ENCODE data around the gene KIF12.

Gene KIF12

DNA sequence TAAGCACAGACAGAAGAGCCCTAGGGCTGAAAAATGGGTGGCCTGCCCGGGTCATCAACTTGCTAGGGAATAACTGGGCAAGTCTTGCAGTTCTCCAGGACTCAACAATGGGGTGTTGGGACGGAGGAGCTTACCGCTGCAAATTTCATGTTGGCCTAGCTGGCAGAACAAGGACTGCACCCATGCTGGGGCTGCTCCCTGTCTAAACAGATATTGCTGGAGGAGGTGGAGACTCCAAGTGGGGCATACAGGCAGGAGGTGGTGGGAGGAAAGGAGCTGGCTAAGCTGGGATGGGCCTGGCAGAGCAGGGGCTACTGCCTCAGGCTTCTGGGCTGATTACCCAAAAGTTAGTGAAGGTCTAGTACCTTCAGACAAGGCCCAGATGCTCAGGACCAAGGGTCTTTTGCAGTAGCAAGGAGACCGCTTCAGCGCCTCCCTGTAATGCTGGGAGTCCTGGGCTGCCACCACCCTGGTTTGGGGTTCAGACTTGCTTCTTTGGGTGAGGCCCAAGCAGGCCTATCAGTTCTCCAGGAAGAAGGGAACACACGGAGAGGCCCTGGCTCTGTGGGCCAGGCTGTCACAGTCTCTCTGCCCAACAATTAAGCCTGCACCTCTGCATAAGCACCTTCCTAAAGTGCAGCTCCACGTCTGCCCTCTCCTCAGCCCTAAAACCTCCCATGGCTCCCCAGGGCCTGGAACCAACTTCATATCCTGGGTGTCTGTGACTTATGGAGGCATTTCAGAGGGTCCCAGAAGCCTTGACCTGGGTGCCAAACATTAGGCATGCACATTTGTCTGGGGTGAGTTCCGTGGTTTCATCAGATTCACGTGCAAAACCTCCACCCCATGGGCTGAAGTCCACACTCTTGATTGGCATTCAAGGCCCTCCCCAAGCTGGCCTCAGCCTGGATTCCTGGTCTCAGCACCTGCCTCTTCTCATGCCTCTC, 24.2 kb upstream of the KIF12 start:
- DNase-seq = no peak

DNA sequence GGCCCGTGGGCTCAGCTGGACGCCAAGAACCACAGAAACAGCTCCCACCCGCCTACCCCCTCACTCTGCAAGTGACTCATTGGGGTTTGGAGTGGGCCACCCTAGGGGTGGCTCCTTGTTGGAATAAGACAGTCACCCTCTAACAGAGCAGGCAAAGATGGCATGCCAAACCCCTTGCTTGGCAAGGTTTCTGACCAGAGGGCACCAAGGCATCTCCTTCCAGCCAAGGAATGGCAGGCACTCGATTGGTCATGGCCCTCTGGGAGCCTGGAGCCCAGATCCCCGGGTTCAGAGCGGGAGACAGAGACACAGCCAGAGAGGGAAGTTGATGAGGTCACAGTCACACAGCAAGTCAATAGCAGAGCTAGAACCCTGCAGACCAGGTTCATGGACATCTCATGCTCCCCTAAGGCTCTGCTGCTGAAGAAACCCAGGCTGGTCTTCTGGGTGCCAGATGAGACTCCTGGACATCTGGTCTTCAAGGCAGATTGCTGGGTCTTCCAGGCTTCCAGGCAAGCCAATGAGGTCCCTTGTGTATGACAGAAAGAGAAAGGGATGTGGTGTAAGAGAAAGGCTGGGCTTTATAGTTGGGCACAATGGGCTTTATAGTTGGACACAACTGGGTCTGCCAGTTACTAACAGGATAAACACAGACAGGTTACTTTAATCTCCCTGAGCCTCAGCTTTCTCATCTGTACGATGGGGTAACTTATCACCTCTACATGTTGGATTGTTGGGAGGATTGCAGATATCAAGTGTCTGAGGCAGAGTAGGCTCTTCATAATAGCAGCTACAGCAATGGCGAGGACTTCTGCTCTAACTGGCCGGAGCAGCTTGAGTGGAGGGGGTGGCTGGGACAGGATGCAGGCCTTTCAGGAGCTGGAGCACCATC, 23.3 kb upstream of the KIF12 start:
- no peak for DNase-seq

DNA sequence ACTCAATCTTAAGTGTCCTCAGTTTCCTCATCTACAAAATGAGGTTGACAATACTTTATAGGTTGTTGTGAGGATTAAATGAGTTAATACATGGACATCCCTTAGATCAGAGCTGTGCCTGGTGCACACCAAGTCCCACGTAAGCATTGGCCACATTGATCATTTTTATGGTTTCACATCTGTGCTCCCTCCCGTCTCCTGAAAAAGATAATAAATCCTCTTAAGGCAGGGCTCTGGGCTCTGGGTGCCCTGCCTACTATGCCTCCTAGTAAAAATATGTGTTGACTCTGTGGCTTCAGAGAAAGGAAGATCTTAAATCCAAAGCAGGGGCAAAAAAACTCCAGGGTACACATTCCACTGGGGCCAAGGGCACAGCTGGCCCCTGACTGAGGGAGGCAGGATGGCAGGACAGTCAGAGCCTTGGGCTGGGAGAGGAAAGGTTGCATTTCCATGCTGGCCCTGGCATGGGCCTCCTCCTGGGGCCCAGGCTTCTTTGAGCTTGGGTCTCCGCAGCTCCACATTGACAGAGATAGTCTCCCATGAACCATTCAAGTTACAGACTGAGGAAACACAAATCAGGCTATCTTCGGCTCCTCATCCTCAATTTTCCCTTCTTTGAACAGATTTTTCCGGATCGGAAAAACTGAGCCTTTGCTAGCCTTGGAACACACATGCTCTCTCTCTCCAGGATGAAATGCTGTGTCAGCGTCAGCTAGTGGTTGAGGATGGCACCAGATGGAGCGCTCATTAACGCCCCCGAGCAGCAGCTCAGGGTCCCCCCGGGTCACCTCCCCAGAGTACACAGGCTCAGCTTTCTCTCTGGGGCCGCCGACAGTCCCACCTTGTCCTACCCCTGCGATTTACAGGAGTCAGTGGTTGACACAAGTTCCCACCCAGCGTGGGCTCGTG, 22.4 kb upstream of the KIF12 start:
- DNase-seq = no peak

DNA sequence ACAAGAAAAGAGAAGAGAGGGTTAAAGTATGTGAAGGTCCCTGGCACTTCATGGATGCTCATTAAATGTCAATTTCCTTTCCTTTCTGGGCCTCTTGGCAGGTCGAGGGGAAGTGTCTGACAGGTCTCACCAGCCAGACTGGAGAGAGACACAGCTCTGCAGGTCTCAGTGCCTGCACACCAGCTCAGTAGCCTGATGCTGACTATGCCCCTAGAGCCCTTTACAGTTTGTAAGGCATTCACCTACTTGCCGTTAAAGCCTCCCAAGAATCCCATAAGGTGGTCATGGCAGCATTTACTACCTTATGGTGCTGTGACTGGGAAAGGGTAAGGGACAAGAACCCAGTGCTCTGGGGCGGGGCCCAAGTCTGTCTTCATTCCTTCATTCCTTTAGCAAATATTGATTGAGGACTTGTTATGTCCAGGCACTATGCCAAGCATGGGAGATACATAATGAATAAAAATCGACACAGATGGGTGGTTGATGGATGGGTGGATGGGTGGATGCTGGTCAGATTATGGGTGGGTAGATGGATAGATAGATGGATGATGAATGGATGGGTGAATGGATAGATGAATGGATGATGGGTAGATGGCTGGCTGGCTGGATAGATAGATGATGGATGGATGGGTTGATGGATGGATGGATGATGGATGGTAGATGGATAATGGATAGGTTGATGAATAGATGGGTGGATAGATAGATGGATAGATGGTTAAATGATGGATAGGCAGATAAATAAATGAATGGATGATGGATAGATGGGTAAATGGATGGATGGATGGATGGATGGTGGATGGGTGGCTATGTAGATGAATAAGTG, 21.3 kb upstream of the KIF12 start:
- DNase-seq = no peak

DNA sequence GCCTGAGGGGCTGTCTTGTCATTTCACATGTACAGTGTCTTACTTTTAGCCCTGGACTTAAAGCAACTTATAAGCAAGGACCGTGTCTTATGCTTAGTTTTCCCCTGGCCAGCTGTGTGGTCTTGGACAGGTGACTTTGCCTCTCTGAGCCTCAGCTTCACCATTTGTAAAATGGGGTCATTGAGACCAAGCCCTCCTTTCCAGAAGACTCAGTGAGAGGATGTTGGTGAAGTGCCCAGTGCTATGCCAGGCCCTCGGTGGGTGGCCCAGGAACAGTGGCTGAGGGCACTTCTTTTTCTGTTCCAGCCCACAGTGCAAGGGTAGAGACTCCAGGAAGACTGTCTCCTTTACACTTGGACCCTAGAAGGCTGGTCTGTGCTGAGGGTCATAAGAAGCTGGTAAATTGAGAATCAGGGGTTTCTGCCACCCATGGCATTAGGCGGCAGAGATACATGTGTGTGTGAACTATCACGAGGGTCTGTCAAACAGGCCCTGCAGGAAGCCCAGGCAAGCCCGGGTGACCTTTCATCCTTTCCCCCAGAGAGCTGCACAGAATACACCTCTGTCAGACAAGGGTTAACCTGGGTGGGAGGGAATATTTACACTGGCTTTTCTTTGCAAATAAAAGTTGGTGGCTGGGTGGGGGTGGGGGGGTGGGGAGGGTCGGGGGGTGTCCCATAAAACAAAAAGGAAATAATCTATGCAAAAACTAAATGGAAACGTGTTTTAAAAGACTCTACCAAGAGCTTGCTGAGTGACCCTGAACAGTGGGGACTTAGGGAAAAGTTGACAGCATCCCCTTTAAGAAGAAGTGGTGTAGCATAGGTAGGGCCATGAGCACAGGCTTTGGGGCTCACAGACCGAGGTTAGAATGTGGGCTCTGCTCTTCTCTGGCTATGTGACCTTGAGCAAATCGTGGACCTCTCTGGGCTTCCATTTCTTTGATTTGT, 20.4 kb upstream of the KIF12 start:
- DNase-seq = no peak

DNA sequence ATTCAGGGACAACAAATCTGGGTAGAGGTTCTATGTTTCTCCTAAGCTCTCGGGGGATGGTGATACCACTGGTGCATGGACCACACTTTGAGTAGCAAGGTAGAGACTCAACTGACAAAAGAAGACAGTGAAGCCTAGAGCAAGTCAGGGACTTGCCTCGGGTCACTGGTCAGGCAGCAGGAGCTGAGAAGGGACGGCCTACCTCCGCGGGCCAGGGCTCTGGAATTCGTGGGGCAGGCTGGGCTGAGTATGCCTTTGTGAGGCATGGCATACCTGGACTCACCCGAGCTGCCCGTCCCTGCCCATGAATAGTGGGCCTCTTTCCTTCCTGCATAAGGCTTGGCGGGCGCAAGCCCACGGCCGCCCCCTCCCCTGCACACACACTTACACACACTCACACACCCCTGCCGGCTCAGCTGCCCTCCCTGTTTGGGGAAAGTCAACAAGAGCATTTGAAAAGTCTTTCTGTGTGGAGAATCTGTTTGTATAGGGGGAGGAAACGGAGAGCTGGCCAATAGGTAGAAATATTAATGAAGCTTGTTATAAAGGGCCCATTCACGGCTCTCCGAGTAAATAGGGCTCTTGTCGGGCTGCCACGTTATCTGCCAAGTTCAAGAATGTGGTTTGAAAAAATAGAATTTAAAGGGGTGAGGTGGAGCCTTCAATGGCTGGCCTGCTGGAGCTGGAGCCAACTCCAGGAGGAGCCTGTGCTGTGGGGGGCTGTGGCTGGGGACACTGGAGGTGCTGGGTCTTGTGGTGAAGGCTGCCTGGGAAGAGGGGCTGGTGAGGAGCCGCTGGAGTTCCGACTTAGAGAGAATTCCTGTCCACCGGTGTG, 19.1 kb upstream of the KIF12 start:
- DNase-seq = no peak

DNA sequence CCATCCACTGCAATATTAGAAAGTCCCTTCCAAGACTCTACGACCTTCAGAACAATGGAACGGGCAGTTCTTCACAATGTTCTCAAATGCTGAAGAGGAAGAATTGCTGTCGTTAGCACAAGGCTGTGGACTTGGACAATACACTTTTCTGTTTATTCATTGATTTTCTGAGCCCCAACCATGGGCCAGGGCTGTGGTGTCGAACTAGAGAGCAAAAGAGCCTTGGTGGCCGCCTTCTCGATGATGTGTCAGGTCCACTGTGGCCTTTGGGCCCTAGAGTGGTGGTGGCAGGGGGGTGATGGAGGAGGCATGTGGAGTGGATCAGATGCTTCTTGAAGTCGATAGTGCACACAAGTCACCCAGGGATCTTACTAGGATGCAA, 18.5 kb upstream of the KIF12 start:
- no peak for DNase-seq

DNA sequence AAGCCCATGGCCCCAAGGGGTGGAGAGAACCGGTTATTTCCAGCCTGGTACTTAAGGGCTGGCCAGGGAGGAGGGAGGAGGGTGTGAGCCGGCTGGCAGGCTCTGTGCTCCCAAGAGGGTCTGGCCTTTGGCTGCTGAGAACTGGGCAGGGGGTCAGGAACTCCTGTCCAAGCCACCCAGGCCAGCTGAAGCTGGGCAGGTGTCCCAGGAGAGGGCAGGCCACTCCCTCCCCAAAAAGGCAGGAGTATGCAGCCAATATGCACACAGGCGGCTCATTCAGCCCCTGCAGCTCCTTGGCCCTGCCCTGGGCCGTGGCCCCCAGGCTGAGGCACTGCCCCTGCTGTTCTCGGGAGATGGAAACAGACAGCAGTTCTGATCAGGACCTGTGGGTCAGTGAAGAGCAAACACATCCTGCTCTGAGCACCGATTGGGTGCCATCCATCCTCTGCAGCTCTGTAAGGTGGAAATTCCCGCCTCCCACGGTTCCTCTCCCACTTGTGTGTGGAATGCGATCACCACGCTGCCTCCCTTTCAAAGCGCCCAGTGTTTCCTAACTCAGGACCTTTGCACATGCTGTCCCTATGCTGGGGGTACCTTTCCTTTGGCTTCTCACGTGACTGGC, 17.1 kb upstream of the KIF12 start:
- DNase-seq = no peak

DNA sequence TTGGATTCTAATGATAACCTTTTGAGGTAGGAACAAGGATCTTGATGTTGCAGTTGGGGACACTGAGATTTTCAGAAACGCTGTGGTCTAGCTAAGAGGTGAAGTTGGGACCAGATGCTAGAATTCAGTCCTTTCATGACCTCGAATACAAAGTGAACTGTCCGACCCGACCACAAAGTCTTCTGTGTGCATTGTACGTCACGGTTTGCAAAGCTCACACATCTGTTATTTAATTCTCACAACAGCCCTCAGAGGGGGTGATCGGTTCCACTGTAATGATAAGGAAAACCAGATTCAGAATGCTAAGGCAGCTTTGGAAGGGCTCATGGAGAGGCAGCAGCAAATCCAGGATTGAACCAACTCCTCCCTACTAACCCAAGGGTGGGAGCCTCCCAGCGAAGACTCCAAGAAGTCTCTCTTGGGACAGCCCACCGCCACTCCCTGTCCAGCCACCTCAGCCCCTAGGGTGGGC, 16.6 kb upstream of the KIF12 start:
- no peak for DNase-seq

DNA sequence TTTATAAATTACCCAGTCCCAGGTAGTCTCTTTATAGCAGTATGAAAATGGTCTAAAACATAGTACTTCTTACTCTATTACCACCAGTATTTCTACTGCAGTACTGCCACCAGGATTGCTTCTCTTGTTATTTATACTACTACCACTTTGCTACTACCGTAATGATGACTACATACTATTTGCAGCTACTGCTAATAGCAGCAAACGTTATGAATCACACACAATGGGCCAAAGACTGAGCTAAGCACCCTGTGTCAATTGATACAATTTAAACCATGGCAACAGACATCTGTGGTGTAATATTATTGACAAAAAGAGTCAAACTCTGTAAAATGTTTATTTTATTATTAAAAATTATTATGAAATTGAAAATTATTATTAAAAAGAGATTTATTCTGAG, 15.3 kb upstream of the KIF12 start:
- no peak for DNase-seq

DNA sequence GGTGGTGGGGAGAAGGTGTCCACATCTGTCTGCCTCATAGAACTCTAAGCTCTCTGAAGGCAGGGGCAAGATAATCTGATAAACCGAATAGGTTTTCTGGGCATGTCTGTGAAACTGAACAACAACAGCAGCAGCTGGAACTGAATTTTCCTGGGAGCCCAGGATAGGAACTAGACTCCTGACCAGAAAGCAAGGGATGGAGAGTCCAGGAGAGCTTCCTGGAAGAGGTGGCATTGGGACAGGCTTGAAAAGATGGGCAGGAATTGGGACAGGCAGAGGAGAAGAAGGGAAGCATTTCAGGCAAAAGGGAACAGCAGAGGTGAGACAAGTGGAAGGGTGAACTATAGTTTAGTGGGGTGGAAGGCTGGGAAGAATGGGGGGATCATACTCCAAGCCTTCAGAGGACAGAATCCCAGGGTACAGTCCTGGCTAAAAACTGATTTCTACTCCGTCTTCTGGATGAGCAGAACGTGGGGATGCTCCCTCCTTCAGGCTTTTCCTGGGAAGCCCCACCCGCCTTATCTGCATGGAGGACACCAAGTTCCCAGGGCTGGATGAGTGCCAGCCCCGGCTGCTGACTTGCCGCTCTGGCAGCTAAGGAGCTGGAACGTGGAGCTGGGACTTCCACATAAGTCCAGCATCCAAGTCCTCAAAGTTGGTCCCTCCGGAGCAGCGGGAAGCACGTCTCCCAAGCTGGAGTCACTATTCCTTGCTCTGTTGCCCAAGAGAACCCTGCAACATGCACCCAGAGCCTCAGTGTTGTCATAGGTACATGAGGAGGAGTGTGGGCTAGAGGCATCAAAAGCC, 13.9 kb upstream of the KIF12 start:
- no peak for DNase-seq

DNA sequence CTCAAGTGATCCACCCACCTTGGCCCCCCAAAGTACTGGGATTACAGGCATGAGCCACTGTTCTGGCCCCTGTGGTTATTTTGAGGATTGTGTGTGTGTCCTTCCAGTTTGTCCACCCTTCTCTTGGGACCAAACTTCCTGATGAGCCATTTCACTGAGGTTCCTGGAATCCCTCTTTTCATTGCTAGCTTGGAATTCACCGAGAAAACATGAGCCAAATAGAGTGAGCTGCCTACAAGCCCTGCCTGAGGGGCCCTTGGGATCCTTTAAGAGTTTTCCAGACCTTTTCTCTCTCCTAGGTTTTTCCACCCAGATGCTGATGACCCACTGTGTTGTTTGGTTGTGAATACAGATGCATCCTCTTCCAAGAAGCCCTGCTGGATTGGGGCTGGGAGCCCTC, 13.2 kb upstream of the KIF12 start:
- no peak for DNase-seq

DNA sequence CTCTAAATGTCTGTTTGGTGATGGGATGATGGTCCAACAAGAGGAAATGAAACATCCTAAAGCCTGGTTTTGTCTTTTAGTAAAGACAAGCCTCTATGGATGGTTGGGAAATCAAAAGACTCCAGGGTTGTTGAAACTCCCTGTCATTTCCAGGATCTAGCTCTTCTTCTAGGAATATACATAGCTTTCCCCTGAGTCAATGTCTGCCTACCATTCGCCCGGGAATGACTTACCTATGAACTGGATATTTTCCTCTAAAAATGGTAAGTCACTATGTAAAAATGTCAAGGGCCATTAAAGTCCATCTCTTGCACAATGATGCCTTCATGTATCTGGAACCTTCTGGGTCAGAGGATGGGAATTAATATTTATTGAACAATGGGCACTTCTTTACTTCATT, 11.1 kb upstream of the KIF12 start:
- no peak for DNase-seq

DNA sequence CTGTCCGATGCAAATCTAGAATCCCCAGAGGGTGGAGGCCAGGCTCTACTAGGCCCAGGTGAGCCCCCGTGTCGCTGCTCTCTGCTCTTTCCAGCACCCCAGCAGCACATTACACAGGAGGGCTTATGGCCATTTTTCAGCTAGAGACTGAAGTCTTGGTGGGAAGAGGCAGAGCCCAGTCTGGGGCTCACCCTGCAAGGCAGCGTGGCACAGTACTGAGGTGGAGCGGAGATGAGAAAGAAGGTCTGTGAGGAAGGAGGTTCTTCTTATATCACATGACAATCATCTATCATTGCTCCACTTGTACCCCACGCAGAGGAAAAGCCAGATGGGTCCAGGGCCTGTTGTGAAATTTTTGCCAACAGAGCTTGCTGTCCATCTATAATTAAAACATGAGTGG, 10.0 kb upstream of the KIF12 start:
- no peak for DNase-seq

DNA sequence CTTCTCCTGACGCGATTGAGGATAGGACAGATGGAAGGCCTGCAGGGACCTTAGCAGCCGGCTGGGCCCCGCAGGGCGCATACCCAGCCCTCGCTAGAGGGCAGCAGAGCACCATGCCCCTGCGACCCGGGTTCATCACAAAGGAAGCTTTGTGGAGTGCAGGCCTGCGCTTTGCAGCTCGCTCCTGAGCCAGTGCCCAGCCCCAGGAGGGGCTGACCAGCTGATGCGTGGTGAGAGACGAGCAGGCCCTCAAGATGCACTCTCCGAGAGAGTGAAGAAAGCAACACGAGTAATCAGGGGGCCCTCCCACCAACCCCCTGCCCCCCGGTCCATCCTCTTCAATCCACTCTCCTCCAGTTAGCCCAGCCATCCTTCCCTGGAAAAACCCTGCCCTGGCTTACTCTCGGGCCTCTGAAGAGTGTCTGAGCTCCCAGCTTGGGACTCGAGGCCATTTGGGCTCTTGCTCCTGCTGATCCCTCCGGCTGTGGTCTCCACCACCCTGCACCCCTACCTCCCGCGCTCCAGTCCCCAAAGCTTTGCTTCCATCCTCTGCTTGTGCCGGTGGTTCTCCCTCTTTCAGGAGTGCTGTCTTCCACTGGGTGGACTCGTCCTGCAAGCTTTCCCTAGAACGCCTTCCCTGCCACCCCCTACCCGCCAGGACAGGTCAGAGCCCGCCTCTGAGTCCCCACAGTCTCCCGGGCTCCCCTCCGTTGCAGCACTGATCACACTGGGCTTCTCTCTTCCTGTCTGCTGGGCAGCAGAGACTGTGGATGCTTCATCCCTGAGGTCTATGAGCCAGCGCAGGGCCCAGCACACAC, 9.1 kb upstream of the KIF12 start:
- peak; percentile 59 for DNase-seq

DNA sequence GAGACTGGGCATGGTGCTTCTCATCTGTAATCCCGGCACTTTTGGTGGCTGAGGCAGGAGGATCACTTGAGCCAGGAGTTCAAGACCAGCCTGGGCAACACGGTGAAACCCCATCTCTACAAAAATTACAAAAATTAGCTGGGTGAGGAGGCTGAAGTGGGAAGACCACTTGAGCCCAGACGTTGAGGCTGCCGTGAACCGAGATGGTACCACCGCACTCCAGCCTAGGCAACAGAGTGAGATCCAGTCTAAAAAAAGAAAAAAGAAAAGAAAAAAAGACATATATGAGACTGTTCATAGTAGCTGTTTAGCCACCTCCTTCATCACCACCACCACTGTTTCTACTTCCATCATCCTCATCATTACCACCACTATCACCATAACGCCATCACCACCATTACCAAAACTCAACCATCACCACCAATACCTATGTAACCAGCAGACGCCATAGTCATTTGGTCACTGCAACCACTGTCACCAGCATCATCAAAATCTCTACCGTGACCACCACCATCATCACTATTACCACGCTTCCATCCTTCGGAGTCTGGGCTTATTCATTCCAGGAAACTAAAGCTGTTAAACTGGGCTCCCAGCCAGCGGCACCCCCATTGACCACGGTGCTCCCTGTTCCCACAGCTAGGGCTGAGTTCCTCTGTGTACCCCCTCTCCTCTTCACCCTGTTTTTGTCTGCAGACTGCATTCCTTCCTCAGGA, 8.4 kb upstream of the KIF12 start:
- DNase-seq = no peak

DNA sequence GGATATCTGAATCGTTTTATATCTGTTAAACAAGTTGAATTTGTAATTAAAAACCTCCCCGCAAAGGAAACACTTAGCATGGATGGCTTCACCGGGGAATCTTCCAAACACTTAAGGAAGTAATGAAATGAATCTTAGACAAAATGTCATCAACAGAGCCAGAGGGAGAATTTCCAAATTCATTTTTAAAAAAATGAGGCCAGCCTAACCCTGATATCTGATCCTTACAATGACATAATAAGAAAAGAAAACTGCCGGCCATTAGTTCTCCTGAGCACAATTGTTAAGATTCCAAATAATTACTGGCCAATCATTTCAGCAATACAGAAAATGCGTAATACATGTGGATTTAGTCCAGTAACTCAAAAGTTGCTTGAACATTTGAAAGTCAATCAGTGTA, 6.1 kb upstream of the KIF12 start:
- no peak for DNase-seq
